GM12891 (cell line): ENCODE measurements around the gene RYR3.

Source experiments
- POLR2A ChIP-seq: IDR thresholded peaks from 2 replicates; pipeline ENCODE4 v1.6.1; 2011; ENCODE audit warnings: low read depth, low read length, control low read depth
- POLR2AphosphoS5 ChIP-seq: IDR thresholded peaks from 2 replicates; pipeline ENCODE4 v1.6.1; 2011; ENCODE audit warnings: low read depth, low read length, control low read depth
- POU2F2 ChIP-seq: IDR thresholded peaks from 2 replicates; pipeline ENCODE4 v1.6.1; 2011; ENCODE audit warnings: low read depth, mild to moderate bottlenecking, control low read depth, low read length, moderate library complexity
- SPI1 ChIP-seq: IDR thresholded peaks from 2 replicates; pipeline ENCODE4 v1.6.1; 2011; ENCODE audit warnings: low read depth, low read length, control low read depth
- TAF1 ChIP-seq: IDR thresholded peaks from 2 replicates; pipeline ENCODE4 v1.6.1; 2011; ENCODE audit warnings: low read depth, low read length, control low read depth

DNA sequence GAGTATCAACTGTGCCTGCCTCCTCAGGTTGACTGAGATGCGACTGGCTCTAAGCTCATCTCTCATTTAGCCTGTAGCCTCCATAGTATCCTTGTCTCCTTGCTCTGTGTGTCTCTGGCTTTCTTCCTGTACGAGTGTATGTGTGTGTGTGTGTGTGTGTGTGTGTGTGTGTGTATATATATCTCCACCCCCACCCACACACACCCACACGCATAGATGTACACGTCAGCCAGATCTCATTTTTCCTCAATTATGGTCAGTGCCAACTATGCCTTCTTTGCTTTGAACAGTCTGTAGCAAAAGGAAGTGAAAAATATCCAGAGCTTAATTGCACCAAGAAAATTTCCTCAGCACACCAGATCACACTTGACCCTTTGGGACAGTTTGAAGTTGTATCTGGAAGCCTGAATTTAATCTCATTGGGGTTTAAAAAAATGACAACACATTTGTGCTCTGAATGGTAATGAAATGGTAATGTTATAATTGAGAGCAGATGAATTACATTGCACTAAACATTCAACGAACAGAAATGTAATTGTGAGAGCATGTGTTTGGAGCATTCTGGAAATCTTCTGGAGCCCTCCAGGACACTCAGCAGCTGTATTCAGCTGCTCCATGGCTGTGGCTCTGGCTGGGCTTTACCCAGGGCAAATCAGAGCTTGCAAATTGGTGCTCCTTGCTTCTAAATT, 63.6 kb downstream of the RYR3 start:
- TF ChIP-seq POLR2A, result no peak
- no peak for TF ChIP-seq TAF1
- TF ChIP-seq POLR2AphosphoS5, result no peak
- no peak for TF ChIP-seq POU2F2
- TF ChIP-seq SPI1, result no peak
